Measurements from ENCODE around the gene TTC7B.

Gene TTC7B

GRCh38 chr14:90755661-90756304 lies 60.4 kb downstream of the TTC7B start:
- H3K4me3 Mint-ChIP-seq = no peak overlapping the region
- H3K4me1 Mint-ChIP-seq = peaks cover 17% of the 10 kb centered on the region
- H3K9me3 Mint-ChIP-seq = no peaks in the 10 kb centered on the region
- H3K27ac Mint-ChIP-seq = no peak overlapping the region
- H3K27me3 Mint-ChIP-seq = no peaks in the 10 kb centered on the region
- no peak for ATAC-seq
- H3K36me3 Mint-ChIP-seq = no peaks in the 10 kb centered on the region

DNA sequence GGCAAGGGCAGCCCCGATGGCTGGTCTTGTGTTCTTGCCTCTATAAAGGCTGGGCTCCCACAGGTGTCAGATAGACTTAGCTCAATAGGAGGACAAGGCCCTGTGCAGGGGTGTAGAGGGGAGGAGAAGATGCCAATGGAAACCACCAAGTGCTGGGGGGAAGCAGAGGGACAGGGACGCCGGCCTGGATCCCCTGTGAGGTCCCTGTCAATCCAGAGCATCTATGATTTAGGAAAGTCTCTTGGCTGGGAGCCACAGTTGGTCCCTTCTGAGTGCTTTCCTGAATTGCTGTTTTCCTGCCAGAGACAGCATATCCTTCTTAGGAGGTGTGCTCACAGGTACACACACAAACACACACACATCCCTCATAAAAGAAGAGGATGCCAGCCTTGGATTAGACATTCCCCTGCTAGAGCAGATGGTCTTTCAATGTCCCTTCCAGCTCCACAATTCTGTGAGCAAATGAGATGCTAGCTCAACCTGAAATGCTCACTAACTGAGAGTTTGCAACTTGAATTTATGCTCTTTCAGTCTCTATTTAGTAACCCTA lies 62.7 kb downstream of the TTC7B start:
- Mint-ChIP-seq H3K4me1 (no peaks in the 10 kb centered on the region), H3K4me3 (no peak overlapping the region), H3K27me3 (peaks cover 5% of the 10 kb centered on the region), H3K9me3 (peaks cover 6% of the 10 kb centered on the region), H3K36me3 (no peaks in the 10 kb centered on the region), H3K27ac (no peak overlapping the region)
- ATAC-seq = no peak

GRCh38 chr14:90750701-90751100 lies 65.5 kb downstream of the TTC7B start:
- no peak overlapping the region for H3K4me3 Mint-ChIP-seq
- peaks cover 6% of the 10 kb centered on the region for H3K9me3 Mint-ChIP-seq
- H3K27ac Mint-ChIP-seq = no peak overlapping the region
- peaks cover 10% of the 10 kb centered on the region for H3K27me3 Mint-ChIP-seq
- H3K4me1 Mint-ChIP-seq = no peaks in the 10 kb centered on the region
- no peak for ATAC-seq
- H3K36me3 Mint-ChIP-seq = no peaks in the 10 kb centered on the region

DNA sequence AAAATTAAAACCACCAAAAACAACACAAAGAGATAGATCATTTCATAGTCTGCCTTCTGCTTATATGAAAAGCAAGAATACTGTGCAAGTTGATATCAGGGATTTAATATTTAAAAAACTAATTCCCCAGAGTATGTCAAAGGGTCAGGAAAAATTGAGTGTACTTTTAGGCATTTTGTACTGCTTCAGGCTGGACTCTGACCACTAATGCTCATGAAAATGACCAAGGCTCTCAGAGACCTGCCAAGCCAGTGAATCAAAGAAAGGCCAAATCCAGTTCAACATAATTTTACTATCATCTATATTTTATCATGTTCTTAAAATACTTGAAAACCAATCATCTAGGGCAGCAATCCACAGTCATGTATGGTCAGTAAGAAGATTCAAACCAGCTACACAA lies 66.0 kb downstream of the TTC7B start:
- H3K9me3 Mint-ChIP-seq = peaks cover 6% of the 10 kb centered on the region
- H3K36me3 Mint-ChIP-seq = no peaks in the 10 kb centered on the region
- no peak for ATAC-seq
- peaks cover 10% of the 10 kb centered on the region for H3K27me3 Mint-ChIP-seq
- H3K4me3 Mint-ChIP-seq = no peak overlapping the region
- H3K4me1 Mint-ChIP-seq = no peaks in the 10 kb centered on the region
- H3K27ac Mint-ChIP-seq = no peak overlapping the region

- H3K27me3 Mint-ChIP-seq = peaks cover 10% of the 10 kb centered on the region
- no peaks in the 10 kb centered on the region for H3K36me3 Mint-ChIP-seq
- no peak overlapping the region for H3K27ac Mint-ChIP-seq
- peaks cover 6% of the 10 kb centered on the region for H3K9me3 Mint-ChIP-seq
- no peaks in the 10 kb centered on the region for H3K4me1 Mint-ChIP-seq
- no peak overlapping the region for H3K4me3 Mint-ChIP-seq
- ATAC-seq = no peak
These were observed 68.3 kb downstream of the TTC7B start for GRCh38 chr14:90747909-90748308.

GRCh38 chr14:90743826-90744225 lies 72.4 kb downstream of the TTC7B start:
- Mint-ChIP-seq H3K9me3 (peaks cover 3% of the 10 kb centered on the region), H3K36me3 (no peaks in the 10 kb centered on the region), H3K4me1 (no peaks in the 10 kb centered on the region), H3K27me3 (peaks cover 8% of the 10 kb centered on the region), H3K4me3 (no peak overlapping the region), H3K27ac (no peak overlapping the region)
- ATAC-seq = no peak

DNA sequence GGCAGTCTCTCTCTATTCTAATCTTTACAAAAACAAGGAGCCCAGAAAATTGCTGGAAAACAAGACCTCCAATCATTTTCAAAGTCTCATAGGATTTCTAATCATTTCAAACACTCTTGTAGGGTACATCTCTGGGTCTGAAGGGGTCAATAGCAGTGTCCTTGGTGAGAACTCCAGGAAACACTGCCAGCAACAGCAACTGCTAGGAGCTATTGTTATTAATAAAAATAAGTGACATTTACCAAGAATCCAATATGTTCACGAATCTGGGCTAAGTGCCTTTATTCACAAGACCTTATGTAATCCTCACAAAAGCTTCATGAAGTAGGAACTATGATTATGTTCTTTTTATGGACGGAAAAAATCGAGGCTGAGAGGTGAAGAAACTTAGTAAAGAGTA lies 72.8 kb downstream of the TTC7B start:
- no peaks in the 10 kb centered on the region for H3K4me1 Mint-ChIP-seq
- peaks cover 4% of the 10 kb centered on the region for H3K27me3 Mint-ChIP-seq
- H3K4me3 Mint-ChIP-seq = no peak overlapping the region
- H3K27ac Mint-ChIP-seq = no peak overlapping the region
- no peak for ATAC-seq
- H3K9me3 Mint-ChIP-seq = no peaks in the 10 kb centered on the region
- no peaks in the 10 kb centered on the region for H3K36me3 Mint-ChIP-seq

DNA sequence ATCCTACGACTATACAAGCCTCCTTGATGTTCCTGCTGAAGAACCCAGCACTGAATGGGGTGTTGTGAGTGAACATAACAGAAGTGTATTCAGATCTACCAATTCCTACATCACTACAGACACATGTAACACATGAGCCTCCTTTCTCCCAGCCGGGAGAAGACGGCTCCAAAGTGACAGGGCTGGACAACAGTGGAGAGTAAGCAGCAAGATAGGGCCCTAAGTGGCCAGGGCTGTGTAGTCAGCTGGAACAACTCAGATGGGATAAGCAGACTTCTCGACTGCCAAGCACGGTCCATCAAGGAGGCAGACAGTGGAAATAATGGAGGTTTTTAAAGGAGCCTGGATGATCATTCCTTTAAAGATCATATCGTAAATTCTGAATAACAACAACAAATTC lies 73.5 kb downstream of the TTC7B start:
- H3K4me3 Mint-ChIP-seq = no peak overlapping the region
- H3K4me1 Mint-ChIP-seq = no peaks in the 10 kb centered on the region
- H3K27ac Mint-ChIP-seq = no peak overlapping the region
- H3K27me3 Mint-ChIP-seq = no peaks in the 10 kb centered on the region
- H3K9me3 Mint-ChIP-seq = no peaks in the 10 kb centered on the region
- ATAC-seq = no peak
- H3K36me3 Mint-ChIP-seq = no peaks in the 10 kb centered on the region

GRCh38 chr14:90742252-90742651 lies 74.0 kb downstream of the TTC7B start:
- Mint-ChIP-seq H3K4me1 (no peaks in the 10 kb centered on the region), H3K27me3 (no peaks in the 10 kb centered on the region), H3K9me3 (no peaks in the 10 kb centered on the region), H3K27ac (no peak overlapping the region), H3K4me3 (no peak overlapping the region), H3K36me3 (no peaks in the 10 kb centered on the region)
- no peak for ATAC-seq

- H3K27me3 Mint-ChIP-seq = no peaks in the 10 kb centered on the region
- ATAC-seq = no peak
These were observed 74.6 kb downstream of the TTC7B start for GRCh38 chr14:90741682-90741946.

DNA sequence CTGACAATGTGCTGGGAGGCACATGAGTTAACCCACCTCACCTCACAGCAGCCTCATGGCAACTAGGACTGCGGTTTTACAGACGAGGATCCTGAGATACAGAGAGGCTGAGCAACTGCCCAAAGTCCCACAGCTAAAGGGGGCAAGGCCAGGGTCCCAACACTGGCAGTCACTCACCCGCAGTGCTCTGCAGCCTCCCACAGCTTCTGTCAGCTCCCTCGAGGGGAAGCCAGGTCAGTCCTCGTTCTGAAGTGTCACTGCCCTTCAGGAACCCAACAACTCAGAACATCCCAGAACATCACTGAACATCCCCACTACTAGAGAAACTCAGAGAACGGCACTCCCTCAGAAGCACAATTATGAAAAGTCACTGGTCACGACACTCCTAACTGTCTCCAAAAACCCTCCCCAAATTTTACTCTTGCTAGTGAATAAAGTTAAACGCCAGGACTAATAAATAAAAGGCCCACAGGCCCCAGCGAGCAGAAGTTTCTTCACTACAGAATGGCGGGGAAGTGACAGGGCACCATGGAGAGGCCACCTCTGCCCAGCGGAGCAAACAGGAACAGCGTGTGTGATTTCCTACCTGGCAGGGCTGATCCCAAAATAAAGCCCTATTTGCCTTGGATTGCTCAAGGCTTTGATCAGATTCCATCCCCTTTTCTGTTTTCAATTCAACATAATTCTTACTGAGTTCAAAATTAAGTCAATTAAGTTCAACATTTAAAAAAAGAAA lies 75.1 kb downstream of the TTC7B start:
- Mint-ChIP-seq H3K36me3 (no peaks in the 10 kb centered on the region), H3K4me1 (no peaks in the 10 kb centered on the region), H3K27me3 (no peaks in the 10 kb centered on the region), H3K9me3 (no peaks in the 10 kb centered on the region), H3K4me3 (no peak overlapping the region), H3K27ac (no peak overlapping the region)
- ATAC-seq = no peak

More at GRCh38 chr14:90741682-90741946, 74.6 kb downstream of the TTC7B start:
- H3K27ac Mint-ChIP-seq = no peak overlapping the region
- H3K36me3 Mint-ChIP-seq = no peaks in the 10 kb centered on the region
- no peak overlapping the region for H3K4me3 Mint-ChIP-seq
- no peaks in the 10 kb centered on the region for H3K9me3 Mint-ChIP-seq
- no peaks in the 10 kb centered on the region for H3K4me1 Mint-ChIP-seq

GRCh38 chr14:90740081-90740480 lies 76.1 kb downstream of the TTC7B start:
- no peaks in the 10 kb centered on the region for H3K27me3 Mint-ChIP-seq
- ATAC-seq = no peak
- no peaks in the 10 kb centered on the region for H3K9me3 Mint-ChIP-seq
- H3K4me3 Mint-ChIP-seq = no peak overlapping the region
- H3K36me3 Mint-ChIP-seq = no peaks in the 10 kb centered on the region
- H3K4me1 Mint-ChIP-seq = no peaks in the 10 kb centered on the region
- no peak overlapping the region for H3K27ac Mint-ChIP-seq

- no peak for ATAC-seq
- Mint-ChIP-seq H3K4me3 (no peak overlapping the region), H3K27ac (no peak overlapping the region)
These were observed 76.7 kb downstream of the TTC7B start for GRCh38 chr14:90739318-90740068.

GRCh38 chr14:90733139-90733808 lies 83.0 kb downstream of the TTC7B start:
- no peak for ATAC-seq
- Mint-ChIP-seq H3K4me1 (no peaks in the 10 kb centered on the region), H3K27ac (no peak overlapping the region), H3K36me3 (no peaks in the 10 kb centered on the region), H3K9me3 (no peaks in the 10 kb centered on the region), H3K27me3 (no peaks in the 10 kb centered on the region), H3K4me3 (no peak overlapping the region)

More at GRCh38 chr14:90739318-90740068, 76.7 kb downstream of the TTC7B start:
- Mint-ChIP-seq H3K27me3 (no peaks in the 10 kb centered on the region), H3K9me3 (no peaks in the 10 kb centered on the region), H3K36me3 (no peaks in the 10 kb centered on the region), H3K4me1 (no peaks in the 10 kb centered on the region)

DNA sequence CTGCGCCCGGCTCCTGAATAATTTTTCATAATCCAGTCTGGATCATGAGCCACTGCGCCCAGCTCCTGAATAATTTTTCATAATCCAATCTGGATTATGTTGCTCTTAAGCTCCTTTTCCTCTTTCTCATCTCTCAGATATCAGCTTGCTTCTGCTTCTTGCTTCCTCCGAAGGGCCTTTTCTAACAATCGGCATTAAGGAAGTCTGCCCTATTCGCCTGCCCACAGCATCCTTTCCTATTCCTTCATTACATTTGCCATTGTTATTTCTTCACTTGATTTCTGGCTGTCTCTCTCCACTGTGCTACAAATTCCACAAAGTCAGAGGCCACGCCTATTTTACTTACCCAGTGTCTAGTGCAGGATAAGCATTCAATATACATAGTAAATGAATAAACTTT lies 83.5 kb downstream of the TTC7B start:
- H3K4me3 Mint-ChIP-seq = no peak overlapping the region
- no peaks in the 10 kb centered on the region for H3K4me1 Mint-ChIP-seq
- H3K27ac Mint-ChIP-seq = no peak overlapping the region
- no peaks in the 10 kb centered on the region for H3K36me3 Mint-ChIP-seq
- H3K9me3 Mint-ChIP-seq = no peaks in the 10 kb centered on the region
- H3K27me3 Mint-ChIP-seq = no peaks in the 10 kb centered on the region
- ATAC-seq = no peak

Measured in stimulated activated memory B cell treated with anti-CD40 and anti-IgM and Interleukin-4, amounts not matched to agents 10 μg/mL and 1 μg/mL and 100 μg/mL, for 72 hours (primary cell).